ENCODE results near the gene UBAP2L. TPM values are rescaled to one million over a fixed set of nuclear protein-coding genes. Genes with fewer than 3 reads are reported as not detected.

The UBAP2L gene
- total and polyA plus RNA-seq, 4 donors: 67.3 to 147 (median 105) TPM

GRCh38 chr1:154295408-154296235 is 74.9 kb downstream of the UBAP2L start:
- 85 to 88% methylated on average over 8 of the region's 8 CpGs for WGBS, 2 donors
- TF ChIP-seq CTCF (IDR thresholded peaks at IDR 0.05; ENCODE audit: control extremely low read depth, extremely low read depth): no peak
- DNase-seq (no peak), ATAC-seq (ENCODE audit: insufficient read depth, low FRiP score) (no peak)
- Histone ChIP-seq H3K27ac (ENCODE audit: low read depth in 1 of 2, low read length in 1 of 2) (no peak overlapping the region), H3K9ac (ENCODE audit: insufficient read depth in 1 of 2, low read length in 2 of 2) (no peak overlapping the region), H3K27me3 (ENCODE audit: control insufficient read depth in 3 of 3, insufficient read depth in 3 of 3, low read length in 2 of 3) (no peaks in the 10 kb centered on the region), H3K9me3 (ENCODE audit: control insufficient read depth in 4 of 4, insufficient read depth in 3 of 4, low read length in 3 of 4) (peaks cover 0 to 10% (median 3%) of the 10 kb centered on the region in 4 donors), H3K4me1 (ENCODE audit: control insufficient read depth in 5 of 5, insufficient read depth in 5 of 5, low read length in 5 of 5) (no peaks in the 10 kb centered on the region), H3K4me3 (no peak overlapping the region), H3K36me3 (ENCODE audit: control insufficient read depth in 4 of 4, insufficient read depth in 4 of 4, low read length in 4 of 4) (no peaks in the 10 kb centered on the region)

DNA sequence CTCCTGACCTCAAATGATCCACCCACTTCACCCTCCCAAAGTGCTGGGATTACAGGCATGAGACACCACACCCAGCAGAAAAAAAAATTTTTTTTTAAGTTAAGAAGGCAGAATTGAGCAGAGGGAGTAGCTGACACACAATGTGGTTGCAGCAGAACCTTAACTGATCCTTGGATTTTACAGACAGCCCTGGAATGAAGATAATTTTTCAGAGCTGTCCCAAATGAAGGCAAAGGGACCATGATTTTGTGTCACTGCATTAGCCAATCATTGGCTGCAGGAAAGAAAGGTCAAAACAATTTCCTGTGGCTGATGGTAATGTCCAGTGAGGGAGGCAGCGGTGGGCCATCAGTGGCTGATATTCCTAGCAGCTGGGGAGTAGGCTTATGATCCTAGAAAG is 80.8 kb downstream of the UBAP2L start:
- Histone ChIP-seq H3K36me3 (ENCODE audit: control insufficient read depth in 4 of 4, insufficient read depth in 4 of 4, low read length in 4 of 4) (no peaks in the 10 kb centered on the region), H3K27me3 (ENCODE audit: control insufficient read depth in 3 of 3, insufficient read depth in 3 of 3, low read length in 2 of 3) (no peaks in the 10 kb centered on the region), H3K4me3 (no peak overlapping the region), H3K9ac (ENCODE audit: insufficient read depth in 1 of 2, low read length in 2 of 2) (no peak overlapping the region), H3K9me3 (ENCODE audit: control insufficient read depth in 4 of 4, insufficient read depth in 3 of 4, low read length in 3 of 4) (no peaks in the 10 kb centered on the region), H3K27ac (ENCODE audit: low read depth in 1 of 2, low read length in 1 of 2) (no peak overlapping the region), H3K4me1 (ENCODE audit: control insufficient read depth in 5 of 5, insufficient read depth in 5 of 5, low read length in 5 of 5) (no peaks in the 10 kb centered on the region)
- DNase-seq: no peak
- no peak for TF ChIP-seq CTCF (IDR thresholded peaks at IDR 0.05; ENCODE audit: control extremely low read depth, extremely low read depth)
- WGBS, 2 donors: 78 to 79% methylated on average over 1 of the region's 1 CpG
- ATAC-seq (ENCODE audit: insufficient read depth, low FRiP score): no peak

DNA sequence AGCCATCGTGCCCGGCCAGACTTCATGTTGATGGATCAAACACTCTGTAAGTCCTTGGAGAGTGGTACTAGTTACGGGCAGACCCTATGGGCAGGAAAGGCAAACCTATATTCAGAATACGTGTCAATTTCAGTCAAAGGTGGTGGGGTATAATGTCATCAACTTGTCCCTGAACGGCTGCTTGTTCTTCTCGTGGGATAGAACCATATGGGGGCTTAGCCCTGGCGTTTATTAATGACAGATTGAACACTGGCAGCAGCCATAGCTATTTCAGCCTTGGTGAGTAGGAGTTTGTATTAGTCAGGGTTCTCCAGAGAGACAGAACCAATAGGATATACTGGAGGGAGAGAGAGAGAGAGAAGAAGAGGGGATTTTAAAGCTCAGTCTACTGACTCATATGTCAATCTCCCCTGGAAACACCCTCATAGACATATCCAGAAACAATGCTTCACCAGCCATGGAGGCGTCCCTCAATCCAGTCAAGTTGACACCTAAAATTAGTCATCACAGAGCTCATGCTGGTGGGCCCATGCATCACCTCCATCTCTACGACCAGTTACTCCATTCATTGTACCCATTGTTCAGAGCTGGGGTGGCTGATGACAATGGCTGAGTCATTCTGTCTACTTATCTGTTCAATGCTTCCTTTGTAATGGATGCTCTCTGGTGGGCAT is 84.0 kb downstream of the UBAP2L start:
- no peak for TF ChIP-seq CTCF (IDR thresholded peaks at IDR 0.05; ENCODE audit: control extremely low read depth, extremely low read depth)
- DNase-seq: no peak
- Histone ChIP-seq H3K27me3 (ENCODE audit: control insufficient read depth in 3 of 3, insufficient read depth in 3 of 3, low read length in 2 of 3) (no peaks in the 10 kb centered on the region), H3K27ac (ENCODE audit: low read depth in 1 of 2, low read length in 1 of 2) (no peak overlapping the region), H3K9me3 (ENCODE audit: control insufficient read depth in 4 of 4, insufficient read depth in 3 of 4, low read length in 3 of 4) (peaks cover 0 to 3% (median 0%) of the 10 kb centered on the region in 4 donors), H3K4me1 (ENCODE audit: control insufficient read depth in 5 of 5, insufficient read depth in 5 of 5, low read length in 5 of 5) (no peaks in the 10 kb centered on the region), H3K9ac (ENCODE audit: insufficient read depth in 1 of 2, low read length in 2 of 2) (no peak overlapping the region), H3K4me3 (no peak overlapping the region), H3K36me3 (ENCODE audit: control insufficient read depth in 4 of 4, insufficient read depth in 4 of 4, low read length in 4 of 4) (no peaks in the 10 kb centered on the region)
- no peak for ATAC-seq (ENCODE audit: insufficient read depth, low FRiP score)
- 83 to 88% methylated on average over 9 of the region's 9 CpGs for WGBS, 2 donors

Measured in lung (tissue), 12 donors.